GM12801 (cell line): ENCODE data around the gene KRTAP5-10.
"Not testable (repeated sequence)": the region's sequence is repeated elsewhere in the genome, so short reads cannot be mapped to it uniquely, and the experiment has no call there.

Experiments used
- TF ChIP-seq, protein P1 (sequence below): IDR thresholded peaks from one replicate; pipeline ENCODE4 v1.5.1; 2011; ENCODE audit warnings: control low read depth; ENCODE audit not compliant: insufficient read length; ENCODE audit errors: extremely low read depth

Gene KRTAP5-10

DNA sequence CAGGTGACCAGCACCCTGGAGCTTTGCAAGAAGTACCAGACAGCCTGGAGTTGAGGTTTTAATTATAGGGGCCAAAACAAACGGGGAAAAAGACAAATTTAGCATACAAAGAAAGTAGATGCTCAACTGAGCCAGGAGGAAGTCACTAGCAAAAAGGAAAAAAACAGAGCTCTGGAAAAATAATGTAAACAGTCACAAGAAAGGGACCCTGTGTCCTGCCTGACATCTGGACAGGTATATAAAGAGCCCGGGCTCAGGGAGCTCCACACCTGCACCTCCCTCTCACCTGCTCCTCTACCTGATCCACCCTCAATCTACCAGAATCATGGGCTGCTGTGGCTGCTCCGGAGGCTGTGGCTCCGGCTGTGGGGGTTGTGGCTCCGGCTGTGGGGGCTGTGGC lies at the start of gene KRTAP5-10:
Gene KRTAP5-10 (plus strand): TSS at position 301 of the 400 bp plus-strand sequence. CDS start 25 bp downstream, at position 326.
- TF ChIP-seq, protein P1, sequence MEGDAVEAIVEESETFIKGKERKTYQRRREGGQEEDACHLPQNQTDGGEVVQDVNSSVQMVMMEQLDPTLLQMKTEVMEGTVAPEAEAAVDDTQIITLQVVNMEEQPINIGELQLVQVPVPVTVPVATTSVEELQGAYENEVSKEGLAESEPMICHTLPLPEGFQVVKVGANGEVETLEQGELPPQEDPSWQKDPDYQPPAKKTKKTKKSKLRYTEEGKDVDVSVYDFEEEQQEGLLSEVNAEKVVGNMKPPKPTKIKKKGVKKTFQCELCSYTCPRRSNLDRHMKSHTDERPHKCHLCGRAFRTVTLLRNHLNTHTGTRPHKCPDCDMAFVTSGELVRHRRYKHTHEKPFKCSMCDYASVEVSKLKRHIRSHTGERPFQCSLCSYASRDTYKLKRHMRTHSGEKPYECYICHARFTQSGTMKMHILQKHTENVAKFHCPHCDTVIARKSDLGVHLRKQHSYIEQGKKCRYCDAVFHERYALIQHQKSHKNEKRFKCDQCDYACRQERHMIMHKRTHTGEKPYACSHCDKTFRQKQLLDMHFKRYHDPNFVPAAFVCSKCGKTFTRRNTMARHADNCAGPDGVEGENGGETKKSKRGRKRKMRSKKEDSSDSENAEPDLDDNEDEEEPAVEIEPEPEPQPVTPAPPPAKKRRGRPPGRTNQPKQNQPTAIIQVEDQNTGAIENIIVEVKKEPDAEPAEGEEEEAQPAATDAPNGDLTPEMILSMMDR: no peak

DNA sequence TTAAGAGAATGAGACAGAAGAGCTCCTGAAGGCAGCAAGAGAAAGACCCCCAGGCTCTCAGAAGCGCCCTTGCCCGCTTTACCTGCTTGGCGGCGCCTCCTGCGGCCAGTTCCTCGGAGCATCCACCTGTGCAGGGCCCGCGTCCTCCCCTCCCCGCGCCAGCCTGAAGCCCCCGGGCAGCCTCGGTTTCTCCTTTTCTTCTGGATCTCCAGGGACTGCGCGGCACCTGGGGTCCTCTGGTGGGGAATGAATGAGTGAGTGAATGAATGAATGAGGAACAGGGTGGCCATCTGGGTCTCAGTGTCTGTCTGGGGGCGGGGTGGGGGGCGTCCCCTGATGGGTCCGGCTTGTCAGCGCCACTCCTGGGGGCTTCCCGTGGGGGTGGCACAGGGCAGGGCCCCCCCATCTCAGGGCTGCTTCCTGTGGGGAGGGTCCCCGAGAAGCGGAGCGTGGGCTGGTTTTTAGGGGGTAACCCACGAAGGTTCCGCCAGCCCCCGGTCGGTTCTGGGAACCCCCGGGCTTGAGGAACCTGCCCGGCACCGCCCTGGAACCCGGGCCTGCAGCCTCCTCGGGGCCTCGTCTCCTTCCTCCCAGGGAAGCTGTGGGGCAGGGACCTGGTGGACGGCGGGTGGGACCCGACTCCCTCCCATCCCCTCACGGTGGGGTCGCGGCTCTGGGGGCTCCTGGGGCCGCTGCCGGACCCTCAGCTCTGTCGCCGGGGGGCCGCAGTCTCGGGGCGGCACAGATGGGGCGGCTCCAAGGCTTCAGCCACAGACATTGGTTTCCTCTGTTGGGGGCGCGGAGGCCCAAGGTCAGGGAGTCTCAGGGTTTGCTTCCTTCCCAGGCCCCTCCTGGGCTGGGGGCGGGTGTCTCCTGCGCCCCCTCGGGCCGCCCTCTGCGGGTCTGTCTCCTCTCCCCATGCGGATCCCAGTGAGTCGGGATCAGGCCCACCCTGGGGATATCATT lies 46.6 kb upstream of the KRTAP5-10 start:
- TF ChIP-seq, protein P1: no peak

DNA sequence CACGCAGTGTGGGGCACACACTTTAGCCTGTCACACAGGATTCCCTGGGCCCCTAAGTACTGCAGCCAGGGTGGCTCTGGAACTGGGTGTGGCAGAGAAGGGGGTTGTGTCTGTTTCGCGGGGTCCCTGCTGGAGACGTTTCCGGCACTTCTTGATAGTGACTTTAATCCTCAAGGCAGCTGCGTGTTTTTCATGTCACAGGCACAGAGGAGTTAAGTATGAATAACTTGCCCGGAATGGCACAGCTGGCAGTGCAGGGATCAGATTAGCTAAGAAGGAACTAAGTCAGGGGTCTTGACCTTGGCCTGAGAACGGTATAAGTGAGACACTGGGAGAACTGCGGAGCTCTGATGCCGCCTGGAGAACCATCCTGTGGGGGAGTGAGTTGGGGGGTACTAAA lies 45.8 kb upstream of the KRTAP5-10 start:
- TF ChIP-seq, protein P1: no peak

GRCh38 chr11:71525188-71525937 lies 40.0 kb upstream of the KRTAP5-10 start:
- TF ChIP-seq, protein P1: no peak

- TF ChIP-seq, protein P1: no peak
Measured at GRCh38 chr11:71525938-71526495, 39.3 kb upstream of the KRTAP5-10 start.

GRCh38 chr11:71526796-71527575 lies 38.4 kb upstream of the KRTAP5-10 start, which contains the start of gene KRTAP5-7:
KRTAP5-7 (plus strand) TSS chr11:71527267; CDS start chr11:71527301, 34 bp downstream.
- TF ChIP-seq, protein P1: not testable (repeated sequence)
